NB4 (cell line): ENCODE results near the gene UTF1.
A peak's percentile ranks its signal among the peaks of the same experiment; 100 is the strongest.

Experiments used
- DNase-seq: peaks from one replicate; pipeline ENCODE4 v3.0.0; 2010; ENCODE audit warnings: low read depth
- H3K4me3 ChIP-seq: one replicate; pipeline ENCODE4 v1.5.1; 2011; ENCODE audit warnings: mild to moderate bottlenecking, low read depth, low read length, moderate library complexity
- CTCF ChIP-seq: IDR thresholded peaks from one replicate; pipeline ENCODE4 v1.5.1; 2012; ENCODE audit warnings: low read depth, low read length
- MAX ChIP-seq: IDR thresholded peaks from 2 replicates; pipeline ENCODE4 v1.6.1; 2011; ENCODE audit warnings: low read depth, low read length
- MYC ChIP-seq: IDR thresholded peaks from 2 replicates; pipeline ENCODE4 v1.6.1; 2011; ENCODE audit warnings: low read depth, low read length
- POLR2A ChIP-seq: IDR thresholded peaks from 2 replicates; pipeline ENCODE4 v1.6.1; 2011; ENCODE audit warnings: mild to moderate bottlenecking; ENCODE audit not compliant: insufficient read length; ENCODE audit errors: extremely low read depth

UTF1 gene

GRCh38 chr10:133257489-133258065, 27.6 kb downstream of the UTF1 start:
- H3K4me3 ChIP-seq, result no peak overlapping the region
- peak; percentile 88 for DNase-seq
- peak; percentile 60; the same call in 1 of the 2 replicates for TF ChIP-seq MAX
- TF ChIP-seq MYC, result peak; percentile 71
- TF ChIP-seq CTCF, result peak; percentile 27
- no peak for TF ChIP-seq POLR2A

- TF ChIP-seq MYC (no peak), POLR2A (no peak), CTCF (no peak), MAX (no peak)
- DNase-seq, result peak; percentile 60
- H3K4me3 ChIP-seq, result no peak overlapping the region
Measured at GRCh38 chr10:133258066-133258817, 28.2 kb downstream of the UTF1 start.

GRCh38 chr10:133258818-133259601, 29.0 kb downstream of the UTF1 start:
- DNase-seq, result peak; percentile 100
- no peak overlapping the region for H3K4me3 ChIP-seq
- TF ChIP-seq CTCF, result no peak
- TF ChIP-seq POLR2A, result peak; percentile 11
- peak; percentile 97 for TF ChIP-seq MAX
- peak; percentile 97 for TF ChIP-seq MYC

- no peak for DNase-seq
- TF ChIP-seq MAX (no peak), MYC (no peak), POLR2A (no peak), CTCF (no peak)
- no peak overlapping the region for H3K4me3 ChIP-seq
Measured at GRCh38 chr10:133259602-133259989, 29.6 kb downstream of the UTF1 start.

GRCh38 chr10:133260895-133261725, 31.1 kb downstream of the UTF1 start:
- TF ChIP-seq MAX (no peak; the same call in 1 of the 2 replicates), CTCF (no peak), POLR2A (no peak), MYC (no peak)
- peak overlapping the region; percentile 51 for H3K4me3 ChIP-seq
- DNase-seq, result peak; percentile 84
